Left renal pelvis (tissue), 4 donors: ENCODE results near the gene MUC2. TPM values are rescaled to one million over a fixed set of nuclear protein-coding genes. Genes with fewer than 3 reads are reported as not detected.

Experiments used
- DNase-seq, 4 donors: peaks; one replicate each; pipeline ENCODE4 v3.0.0-alpha.2; 2013; ENCODE audit warnings: low read depth in 4 of 4, low spot score in 3 of 4
- polyA plus RNA-seq, 4 donors: library from polyadenylated mRNA; unstranded; fragments of 120-200 nt; gene quantifications; one replicate each; pipeline ENCODE4 v1.2.1, GENCODE V29; 2013; ENCODE audit not compliant: insufficient read length in 4 of 4

The MUC2 gene
- polyA plus RNA-seq, 4 donors = 0.01 to 0.18 (median 0.17) TPM; not detected in 1

GRCh38 chr11:1116666-1117390, 42.2 kb downstream of the MUC2 start:
- DNase-seq = no peak

GRCh38 chr11:1117992-1118391, 43.3 kb downstream of the MUC2 start:
- DNase-seq = no peak

GRCh38 chr11:1118755-1119603, 44.3 kb downstream of the MUC2 start:
- no peak for DNase-seq

- no peak for DNase-seq
Observed at GRCh38 chr11:1119604-1120146, 45.0 kb downstream of the MUC2 start.

- DNase-seq = no peak
Observed at GRCh38 chr11:1120532-1121330, 46.1 kb downstream of the MUC2 start.

GRCh38 chr11:1121331-1121812, 46.7 kb downstream of the MUC2 start:
- no peak for DNase-seq

GRCh38 chr11:1121813-1122663, 47.4 kb downstream of the MUC2 start:
- no peak for DNase-seq

- no peak for DNase-seq
Observed at GRCh38 chr11:1122664-1123002, 48.0 kb downstream of the MUC2 start.

GRCh38 chr11:1123970-1124369, 49.3 kb downstream of the MUC2 start:
- no peak for DNase-seq

Other genes starting within 250 kb of the MUC2 start
- gene CRACR2B, start 247.0 kb upstream of the MUC2 start, polyA plus RNA-seq = 10 to 100 TPM in 3 of 4 donors, 1 to 10 TPM in 1; 3.6 to 20.3 (median 11.3) TPM
- 100 to 1,000 TPM; 124 to 228 (median 174) TPM for gene CD151, start 241.9 kb upstream of the MUC2 start, polyA plus RNA-seq
- gene POLR2L, start 232.3 kb upstream of the MUC2 start, polyA plus RNA-seq = 100 to 1,000 TPM in 1 of 4 donors, 10 to 100 TPM in 3; 75.4 to 128 (median 87.2) TPM
- gene TSPAN4, start 232.0 kb upstream of the MUC2 start, polyA plus RNA-seq = 100 to 1,000 TPM in 1 of 4 donors, 10 to 100 TPM in 3; 57.4 to 142 (median 71.4) TPM
- gene CHID1, start 164.1 kb upstream of the MUC2 start, polyA plus RNA-seq = 100 to 1,000 TPM; 100 to 123 (median 106) TPM
- gene AP2A2, start 149.0 kb upstream of the MUC2 start, polyA plus RNA-seq = 100 to 1,000 TPM in 3 of 4 donors, 10 to 100 TPM in 1; 65.5 to 128 (median 107) TPM
- 10 to 100 TPM in 3 of 4 donors, under 1 TPM in 1; 0.66 to 38.7 (median 16.8) TPM for gene MUC6, start 38.2 kb upstream of the MUC2 start, polyA plus RNA-seq
- under 1 TPM in 3 of 4 donors, not detected in 1; 0.01 to 0.18 (median 0.02) TPM for gene MUC5AC, start 83.1 kb downstream of the MUC2 start, polyA plus RNA-seq
- gene MUC5B, start 148.2 kb downstream of the MUC2 start, polyA plus RNA-seq = under 1 TPM in 3 of 4 donors, not detected in 1; 0.01 to 0.74 (median 0.23) TPM
- gene TOLLIP, start 234.8 kb downstream of the MUC2 start, polyA plus RNA-seq = 10 to 100 TPM; 21.7 to 50.4 (median 35.6) TPM